GM23338 (cell line): Measurements from ENCODE around the gene ANKH.

ENCODE experiments used
- CREB1 ChIP-seq: fragments of 250-450 bp; sonication (Bioruptor Pico); IDR thresholded peaks from 2 replicates; pipeline ENCODE4 v1.5.0; 2020; ENCODE audit warnings: low read depth, mild to moderate bottlenecking, moderate library complexity
- EZH2 ChIP-seq: fragments of 200-600 bp; sonication (generic); IDR thresholded peaks from one replicate; pipeline ENCODE4 v1.8.0; 2017; ENCODE audit warnings: antibody characterized with exemption, mild to moderate bottlenecking, low read depth; ENCODE audit not compliant: unreplicated experiment
- JUNB ChIP-seq: IDR thresholded peaks from one replicate; pipeline ENCODE4 v1.6.1; 2016; ENCODE audit warnings: antibody characterized with exemption; ENCODE audit not compliant: unreplicated experiment
- NANOG ChIP-seq: IDR thresholded peaks from 2 replicates; pipeline ENCODE4 v1.6.1; 2016; ENCODE audit warnings: antibody characterized with exemption, borderline replicate concordance
- POLR2AphosphoS5 ChIP-seq: IDR thresholded peaks from 2 replicates; pipeline ENCODE4 v1.6.1; 2016; ENCODE audit warnings: antibody characterized with exemption, low read depth
- TF ChIP-seq, protein P1 (sequence below), 2 experiments: fragments of 200-600 bp in 1 of 2; sonication (generic) in 1 of 2; conservative IDR thresholded peaks; 2 replicates each; pipeline versions ENCODE4 v1.5.1 to v1.6.1; 2016 to 2017; ENCODE audit warnings: antibody characterized with exemption in 2 of 2, low read depth in 2 of 2, mild to moderate bottlenecking in 2 of 2, moderate library complexity in 1 of 2
- TF ChIP-seq, protein P2 (sequence below): IDR thresholded peaks from one replicate; pipeline ENCODE4 v1.6.1; 2018; ENCODE audit warnings: antibody characterized with exemption; ENCODE audit not compliant: unreplicated experiment

DNA sequence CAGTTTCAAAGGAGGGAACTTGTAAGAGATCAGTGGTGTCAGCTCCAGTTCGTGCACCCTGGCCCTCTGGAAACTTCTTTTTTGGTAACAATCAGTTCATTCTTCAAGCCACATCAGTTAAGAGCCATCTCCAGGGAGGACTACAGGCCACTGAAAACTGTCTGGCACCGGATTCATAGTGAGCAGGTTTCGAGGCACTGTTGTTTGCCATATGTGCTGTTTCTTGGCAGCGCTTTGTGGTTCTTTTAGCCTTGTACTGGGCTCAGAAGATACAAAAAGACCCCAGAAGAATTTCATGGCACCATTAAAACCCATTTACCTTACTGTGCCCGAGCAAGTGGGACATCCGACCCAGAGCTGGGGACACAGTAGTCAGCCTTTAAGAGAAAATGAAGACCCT is 138.6 kb downstream of the ANKH start:
- TF ChIP-seq EZH2 (no peak), POLR2AphosphoS5 (no peak), NANOG (no peak), CREB1 (CRISPR knock-in tag) (no peak), JUNB (no peak)
- TF ChIP-seq, protein P1, sequence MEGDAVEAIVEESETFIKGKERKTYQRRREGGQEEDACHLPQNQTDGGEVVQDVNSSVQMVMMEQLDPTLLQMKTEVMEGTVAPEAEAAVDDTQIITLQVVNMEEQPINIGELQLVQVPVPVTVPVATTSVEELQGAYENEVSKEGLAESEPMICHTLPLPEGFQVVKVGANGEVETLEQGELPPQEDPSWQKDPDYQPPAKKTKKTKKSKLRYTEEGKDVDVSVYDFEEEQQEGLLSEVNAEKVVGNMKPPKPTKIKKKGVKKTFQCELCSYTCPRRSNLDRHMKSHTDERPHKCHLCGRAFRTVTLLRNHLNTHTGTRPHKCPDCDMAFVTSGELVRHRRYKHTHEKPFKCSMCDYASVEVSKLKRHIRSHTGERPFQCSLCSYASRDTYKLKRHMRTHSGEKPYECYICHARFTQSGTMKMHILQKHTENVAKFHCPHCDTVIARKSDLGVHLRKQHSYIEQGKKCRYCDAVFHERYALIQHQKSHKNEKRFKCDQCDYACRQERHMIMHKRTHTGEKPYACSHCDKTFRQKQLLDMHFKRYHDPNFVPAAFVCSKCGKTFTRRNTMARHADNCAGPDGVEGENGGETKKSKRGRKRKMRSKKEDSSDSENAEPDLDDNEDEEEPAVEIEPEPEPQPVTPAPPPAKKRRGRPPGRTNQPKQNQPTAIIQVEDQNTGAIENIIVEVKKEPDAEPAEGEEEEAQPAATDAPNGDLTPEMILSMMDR (conservative IDR thresholded peaks at IDR 0.05; ENCODE audit: low read depth in 2 of 2) = no peak
- TF ChIP-seq, protein P2, sequence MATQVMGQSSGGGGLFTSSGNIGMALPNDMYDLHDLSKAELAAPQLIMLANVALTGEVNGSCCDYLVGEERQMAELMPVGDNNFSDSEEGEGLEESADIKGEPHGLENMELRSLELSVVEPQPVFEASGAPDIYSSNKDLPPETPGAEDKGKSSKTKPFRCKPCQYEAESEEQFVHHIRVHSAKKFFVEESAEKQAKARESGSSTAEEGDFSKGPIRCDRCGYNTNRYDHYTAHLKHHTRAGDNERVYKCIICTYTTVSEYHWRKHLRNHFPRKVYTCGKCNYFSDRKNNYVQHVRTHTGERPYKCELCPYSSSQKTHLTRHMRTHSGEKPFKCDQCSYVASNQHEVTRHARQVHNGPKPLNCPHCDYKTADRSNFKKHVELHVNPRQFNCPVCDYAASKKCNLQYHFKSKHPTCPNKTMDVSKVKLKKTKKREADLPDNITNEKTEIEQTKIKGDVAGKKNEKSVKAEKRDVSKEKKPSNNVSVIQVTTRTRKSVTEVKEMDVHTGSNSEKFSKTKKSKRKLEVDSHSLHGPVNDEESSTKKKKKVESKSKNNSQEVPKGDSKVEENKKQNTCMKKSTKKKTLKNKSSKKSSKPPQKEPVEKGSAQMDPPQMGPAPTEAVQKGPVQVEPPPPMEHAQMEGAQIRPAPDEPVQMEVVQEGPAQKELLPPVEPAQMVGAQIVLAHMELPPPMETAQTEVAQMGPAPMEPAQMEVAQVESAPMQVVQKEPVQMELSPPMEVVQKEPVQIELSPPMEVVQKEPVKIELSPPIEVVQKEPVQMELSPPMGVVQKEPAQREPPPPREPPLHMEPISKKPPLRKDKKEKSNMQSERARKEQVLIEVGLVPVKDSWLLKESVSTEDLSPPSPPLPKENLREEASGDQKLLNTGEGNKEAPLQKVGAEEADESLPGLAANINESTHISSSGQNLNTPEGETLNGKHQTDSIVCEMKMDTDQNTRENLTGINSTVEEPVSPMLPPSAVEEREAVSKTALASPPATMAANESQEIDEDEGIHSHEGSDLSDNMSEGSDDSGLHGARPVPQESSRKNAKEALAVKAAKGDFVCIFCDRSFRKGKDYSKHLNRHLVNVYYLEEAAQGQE = no peak
